ENCODE results near the gene PRKAR2B. TPM values are rescaled to one million over a fixed set of nuclear protein-coding genes. Genes with fewer than 3 reads are reported as not detected.

Gene PRKAR2B
- total and polyA plus RNA-seq, 2 of the 4 experiments (the other 2 are of a cell fraction) = 3.0 to 3.1 TPM

- no peak for TF ChIP-seq RFX5 (IDR thresholded peaks at IDR 0.05; ENCODE audit: low read depth, low read length)
- TF ChIP-seq POLR2A (IDR thresholded peaks at IDR 0.05; ENCODE audit: low read depth, low read length) = no peak
Observed at GRCh38 chr7:107037717-107038603, 6.5 kb upstream of the PRKAR2B start (continued).

GRCh38 chr7:107039199-107039900, 5.2 kb upstream of the PRKAR2B start:
- WGBS, 2 experiments (ENCODE audit: extremely low coverage in 2 of 2, insufficient read length in 1 of 2) = no CpG with 5 or more reads among the region's 2 CpGs
- POLR2A ChIA-PET (ENCODE audit: unreplicated experiment) = no interaction called here
- Histone ChIP-seq H4K20me1 (ENCODE audit: insufficient read depth, low read length) (no peaks in the 10 kb centered on the region), H3K9me3 (ENCODE audit: control insufficient read depth, insufficient read depth, low read length) (no peaks in the 10 kb centered on the region), H3K4ac (ENCODE audit: low read depth, low read length) (no peak overlapping the region), H3K4me2 (ENCODE audit: low read depth, low read length) (no peak overlapping the region), H3K79me1 (ENCODE audit: low read depth in 1 of 2, low read length in 2 of 2) (no peaks in the 10 kb centered on the region), H2BK20ac (ENCODE audit: low read depth, low read length) (no peak overlapping the region), H3K56ac (ENCODE audit: extremely low read depth, insufficient read depth, low read length) (no peak overlapping the region), H2AFZ (replicated peaks; ENCODE audit: low read length, poor library complexity) (no peak overlapping the region), H2BK15ac (ENCODE audit: low read depth, low read length) (no peak overlapping the region), H2BK5ac (ENCODE audit: low read depth, low read length, poor library complexity, severe bottlenecking) (no peak overlapping the region), H2AK5ac (ENCODE audit: low read depth, low read length) (no peak overlapping the region), H3K9me1 (ENCODE audit: insufficient read depth, low read length) (no peaks in the 10 kb centered on the region; the same call in 1 of the 2 replicates), H3K23ac (ENCODE audit: low read depth, low read length) (no peak overlapping the region), H3K36me3 (ENCODE audit: control insufficient read depth, insufficient read depth, low read length) (no peaks in the 10 kb centered on the region), H4K5ac (ENCODE audit: low read depth, low read length) (no peak overlapping the region), H3K18ac (ENCODE audit: low read depth, low read length) (no peak overlapping the region), H4K91ac (ENCODE audit: insufficient read depth, low read depth, low read length) (no peak overlapping the region), H3K4me3 (ENCODE audit: insufficient read depth, low read depth, low read length) (no peak overlapping the region), H3K4me1 (ENCODE audit: control insufficient read depth, insufficient read depth, low read length) (no peaks in the 10 kb centered on the region), H3K27ac (ENCODE audit: insufficient read depth, low read length) (no peak overlapping the region), H2BK120ac (ENCODE audit: low read depth, low read length) (no peak overlapping the region), H2AK9ac (replicated peaks; ENCODE audit: low read depth, low read length, poor library complexity) (no peak overlapping the region), H3K9ac (ENCODE audit: low read depth, low read length) (no peak overlapping the region), H4K8ac (ENCODE audit: low read depth in 2 of 2, low read length in 2 of 2) (no peak overlapping the region), H3K27me3 (ENCODE audit: control insufficient read depth, insufficient read depth, low read length) (no peaks in the 10 kb centered on the region), H3K14ac (replicated peaks; ENCODE audit: low read depth, low read length) (no peak overlapping the region)
- dilution Hi-C loops (cut with HindIII; ENCODE audit: low sequenced_read_pairs, unreplicated experiment) = no loop called here
- ATAC-seq (ENCODE audit: low read depth) (no peak), DNase-seq (no peak)
- CTCF ChIA-PET = no interaction called here
- BruUV-seq (replicated peaks) = no TSS peak
- in situ Hi-C loops (cut with MboI; ENCODE audit: low sequenced_read_pairs) = no loop called here
- intact Hi-C loops (cut with micrococcal nuclease) = no loop called here
- TF ChIP-seq RCOR1 (IDR thresholded peaks at IDR 0.05; ENCODE audit: insufficient replicate concordance, low read length) (no peak), MAZ (IDR thresholded peaks at IDR 0.05; ENCODE audit: borderline replicate concordance, low read depth, low read length) (no peak), BHLHE40 (IDR thresholded peaks at IDR 0.05; ENCODE audit: low read depth, low read length) (no peak), MXI1 (IDR thresholded peaks at IDR 0.05; ENCODE audit: borderline replicate concordance, low read depth, low read length) (no peak), CHD1 (IDR thresholded peaks at IDR 0.05; ENCODE audit: low read depth, low read length) (no peak), ELK1 (IDR thresholded peaks at IDR 0.05; ENCODE audit: borderline replicate concordance, low read depth, low read length) (no peak), SMC3 (IDR thresholded peaks at IDR 0.05; ENCODE audit: low read depth, low read length) (no peak), MAFK (IDR thresholded peaks at IDR 0.05; ENCODE audit: low read depth, low read length) (no peak), FOS (IDR thresholded peaks at IDR 0.05; ENCODE audit: low read depth, low read length) (no peak), CEBPB (IDR thresholded peaks at IDR 0.05; ENCODE audit: low read depth, low read length) (no peak), RAD21 (IDR thresholded peaks at IDR 0.05; ENCODE audit: low read length) (no peak)

Measured in IMR-90 (cell line).